GM18511 (cell line): ENCODE data around the gene CCDC154.
"Not testable (repeated sequence)": the region's sequence is repeated elsewhere in the genome, so short reads cannot be mapped to it uniquely, and the experiment has no call there.

Experiments used
- ATAC-seq: cut with Tn5 transposase; IDR thresholded peaks from one replicate; pipeline ENCODE4 v1.9.1; 2021; ENCODE audit warnings: mild to moderate bottlenecking, moderate library complexity; ENCODE audit not compliant: unreplicated experiment

Gene CCDC154

GRCh38 chr16:1443980-1444729 lies at the start of gene CCDC154:
CCDC154 (minus strand) TSS chr16:1444556; CDS start chr16:1444322, 234 bp downstream.
- no peak for ATAC-seq

- no peak for ATAC-seq
Measured at GRCh38 chr16:1493746-1494094, 49.4 kb upstream of the CCDC154 start.

GRCh38 chr16:1492923-1493745 lies 48.8 kb upstream of the CCDC154 start, which contains the start of gene TELO2:
TELO2 (plus strand) TSS chr16:1493360; CDS start chr16:1494282, 922 bp downstream.
- peak; percentile 73 for ATAC-seq

GRCh38 chr16:1492082-1492922 lies 47.9 kb upstream of the CCDC154 start:
- no peak for ATAC-seq

- no peak for ATAC-seq
Measured at GRCh38 chr16:1491327-1491726, 47.0 kb upstream of the CCDC154 start.

- ATAC-seq = no peak
Measured at GRCh38 chr16:1489077-1489476, 44.7 kb upstream of the CCDC154 start.

GRCh38 chr16:1488619-1489018 lies 44.3 kb upstream of the CCDC154 start, which contains the start of gene PTX4:
PTX4 (minus strand) TSS chr16:1488944; CDS start chr16:1488909, 35 bp downstream.
- ATAC-seq = no peak

- no peak for ATAC-seq
Measured at GRCh38 chr16:1488054-1488601, 43.8 kb upstream of the CCDC154 start.

GRCh38 chr16:1487395-1488053 lies 43.2 kb upstream of the CCDC154 start:
- ATAC-seq = no peak

- no peak for ATAC-seq
Measured at GRCh38 chr16:1486551-1487390, 42.4 kb upstream of the CCDC154 start.

GRCh38 chr16:1485847-1486496 lies 41.6 kb upstream of the CCDC154 start:
- no peak for ATAC-seq

GRCh38 chr16:1481906-1482835 lies 37.8 kb upstream of the CCDC154 start:
- no peak for ATAC-seq

- ATAC-seq = not testable (repeated sequence)
Measured at GRCh38 chr16:1478937-1479336, 34.6 kb upstream of the CCDC154 start.

- no peak for ATAC-seq
Measured at GRCh38 chr16:1477033-1477432, 32.7 kb upstream of the CCDC154 start.

GRCh38 chr16:1475552-1476114 lies 31.3 kb upstream of the CCDC154 start:
- ATAC-seq = no peak

- peak; percentile 85 for ATAC-seq
Measured at GRCh38 chr16:1474796-1475551, 30.6 kb upstream of the CCDC154 start, which contains the start of gene CLCN7. CLCN7 (minus strand) TSS chr16:1475028; CDS start chr16:1474974, 54 bp downstream.
